Parietal lobe (tissue), 2 donors: Measurements from ENCODE around the gene VWA7. TPM values are rescaled to one million over a fixed set of nuclear protein-coding genes. Genes with fewer than 3 reads are reported as not detected.

Experiments used
- small RNA-seq: library from RNA; depleted of rRNA; stranded (forward); fragments of <200 nt; gene quantifications from one replicate; pipeline ENCODE3, GENCODE V24; 2014; ENCODE audit warnings: low replicate concordance
- total RNA-seq: library from RNA; depleted of rRNA; stranded (reverse); fragments of >200 nt; gene quantifications from one replicate; pipeline ENCODE4 v1.2.3, GENCODE V29; 2014

Gene VWA7
- total RNA-seq: 0.31 TPM

GRCh38 chr6:31776989-31777666 lies at the start of gene VWA7:
TSS of gene VWA7 (minus strand) at chr6:31777328. CDS start at chr6:31776779, 549 bp downstream.

GRCh38 chr6:31815025-31815838 lies 38.1 kb upstream of the VWA7 start, which contains the start of the genes HSPA1A and HSPA1L:
TSS of gene HSPA1A (plus strand) at chr6:31815543. CDS start at chr6:31815757, 214 bp downstream.
TSS of gene HSPA1L (minus strand) at chr6:31815283. CDS start at chr6:31811972, 3,311 bp downstream.

GRCh38 chr6:31806470-31807272 lies 29.5 kb upstream of the VWA7 start, which contains the start of gene LSM2:
TSS of gene LSM2 (minus strand) at chr6:31806966. CDS start at chr6:31806757, 209 bp downstream.

GRCh38 chr6:31795616-31796298 lies 18.6 kb upstream of the VWA7 start, which contains the start of gene VARS1:
TSS of gene VARS1 (minus strand) at chr6:31795752. CDS start at chr6:31795217, 535 bp downstream.

GRCh38 chr6:31762356-31762755 lies 14.8 kb downstream of the VWA7 start, which contains the start of gene SAPCD1:
TSS of gene SAPCD1 (plus strand) at chr6:31762656. CDS start at chr6:31763055, 399 bp downstream.

GRCh38 chr6:31739639-31740396 lies 37.3 kb downstream of the VWA7 start, which contains the start of gene MSH5:
TSS of gene MSH5 (plus strand) at chr6:31740005. CDS start at chr6:31740467, 462 bp downstream.

GRCh38 chr6:31736021-31736767 lies 40.9 kb downstream of the VWA7 start, which contains the start of gene CLIC1:
TSS of gene CLIC1 (minus strand) at chr6:31736530. CDS start at chr6:31736300, 230 bp downstream.

GRCh38 chr6:31728767-31729514 lies 48.2 kb downstream of the VWA7 start, which contains the start of gene DDAH2:
TSS of gene DDAH2 (minus strand) at chr6:31729299. CDS start at chr6:31729161, 138 bp downstream.

GRCh38 chr6:31723245-31723979 lies 53.7 kb downstream of the VWA7 start, which contains the start of gene MPIG6B:
TSS of gene MPIG6B (plus strand) at chr6:31723373. CDS start at chr6:31723384, 11 bp downstream.

GRCh38 chr6:31721351-31722020 lies 55.6 kb downstream of the VWA7 start, which contains the start of gene LY6G6C:
TSS of gene LY6G6C (minus strand) at chr6:31721746. CDS start at chr6:31721679, 67 bp downstream.

Small RNA genes lying within 50 kb of the gene (small RNA-seq; reads per million reads assigned to genes)
- gene MSH5-SAPCD1 (not detected), gene RF00019 (not detected), gene RNU6-850P (not detected), gene SAPCD1 (not detected)

Other genes with a start within 250 kb of the VWA7 start
- not detected for gene MCCD1, start 248.4 kb downstream of the VWA7 start, total RNA-seq
- gene DDX39B, start 235.3 kb downstream of the VWA7 start, total RNA-seq: 296 TPM
- gene ATP6V1G2, start 230.7 kb downstream of the VWA7 start, total RNA-seq: 58.8 TPM
- gene NFKBIL1, start 229.7 kb downstream of the VWA7 start, total RNA-seq: 15.3 TPM
- not detected for gene LTA, start 205.0 kb downstream of the VWA7 start, total RNA-seq
- not detected for gene TNF, start 201.8 kb downstream of the VWA7 start, total RNA-seq
- gene LTB, start 194.9 kb downstream of the VWA7 start, total RNA-seq: not detected
- not detected for gene LST1, start 191.1 kb downstream of the VWA7 start, total RNA-seq
- gene NCR3, start 184.3 kb downstream of the VWA7 start, total RNA-seq: not detected
- 3.4 TPM for gene AIF1, start 162.1 kb downstream of the VWA7 start, total RNA-seq
- gene PRRC2A, start 156.6 kb downstream of the VWA7 start, total RNA-seq: 94.8 TPM
- 177 TPM for gene BAG6, start 124.7 kb downstream of the VWA7 start, total RNA-seq
- gene APOM, start 121.4 kb downstream of the VWA7 start, total RNA-seq: 2.2 TPM
- 17.2 TPM for gene C6orf47, start 116.5 kb downstream of the VWA7 start, total RNA-seq
- gene GPANK1, start 112.3 kb downstream of the VWA7 start, total RNA-seq: 11.3 TPM
- 83.6 TPM for gene CSNK2B, start 111.2 kb downstream of the VWA7 start, total RNA-seq
- gene LY6G5B, start 107.4 kb downstream of the VWA7 start, total RNA-seq: 13.5 TPM
- gene LY6G5C, start 96.3 kb downstream of the VWA7 start, total RNA-seq: 5.6 TPM
- 67.9 TPM for gene ABHD16A, start 74.0 kb downstream of the VWA7 start, total RNA-seq
- not detected for gene LY6G6F, start 70.5 kb downstream of the VWA7 start, total RNA-seq
- not detected for gene LY6G6D, start 62.0 kb downstream of the VWA7 start, total RNA-seq
- gene LY6G6C, start 55.6 kb downstream of the VWA7 start, total RNA-seq: not detected
- gene MPIG6B, start 54.0 kb downstream of the VWA7 start, total RNA-seq: not detected
- gene DDAH2, start 48.0 kb downstream of the VWA7 start, total RNA-seq: 126 TPM
- gene CLIC1, start 40.8 kb downstream of the VWA7 start, total RNA-seq: 20.0 TPM
- 14.1 TPM for gene MSH5, start 37.3 kb downstream of the VWA7 start, total RNA-seq
- gene SAPCD1, start 14.7 kb downstream of the VWA7 start, total RNA-seq: 1.3 TPM
- 57.9 TPM for gene VARS1, start 18.4 kb upstream of the VWA7 start, total RNA-seq
- gene LSM2, start 29.6 kb upstream of the VWA7 start, total RNA-seq: 15.3 TPM
- 3.1 TPM for gene HSPA1L, start 38.0 kb upstream of the VWA7 start, total RNA-seq
- gene HSPA1A, start 38.2 kb upstream of the VWA7 start, total RNA-seq: 170 TPM
- 217 TPM for gene HSPA1B, start 50.4 kb upstream of the VWA7 start, total RNA-seq
- gene NEU1, start 85.5 kb upstream of the VWA7 start, total RNA-seq: 17.5 TPM
- not detected for gene SLC44A4, start 101.7 kb upstream of the VWA7 start, total RNA-seq
- gene EHMT2, start 120.4 kb upstream of the VWA7 start, total RNA-seq: 114 TPM
- gene ZBTB12, start 124.8 kb upstream of the VWA7 start, total RNA-seq: 31.0 TPM
- gene C2, start 150.4 kb upstream of the VWA7 start, total RNA-seq: 3.1 TPM
- gene CFB, start 168.8 kb upstream of the VWA7 start, total RNA-seq: 1.9 TPM
- gene NELFE, start 181.6 kb upstream of the VWA7 start, total RNA-seq: 46.6 TPM
- gene SKIC2, start 181.8 kb upstream of the VWA7 start, total RNA-seq: 66.7 TPM
- 10.0 TPM for gene DXO, start 194.8 kb upstream of the VWA7 start, total RNA-seq
- gene C4A, start 204.7 kb upstream of the VWA7 start, total RNA-seq: 20.7 TPM
- 8.8 TPM for gene C4B, start 237.5 kb upstream of the VWA7 start, total RNA-seq